BE2C (cell line): ENCODE measurements around the gene IL36B.

Experiments
- DNase-seq: peaks from one replicate; pipeline ENCODE4 v3.0.0-alpha.2; 2020
- H3K27me3 ChIP-seq: fragments of 250-450 bp; sonication (Bioruptor Pico); 2 replicates; pipeline ENCODE4 v1.5.1; 2020; ENCODE audit warnings: mild to moderate bottlenecking
- H3K36me3 ChIP-seq: fragments of 250-450 bp; sonication (Bioruptor Pico); 2 replicates; pipeline ENCODE4 v1.5.1; 2020; ENCODE audit warnings: mild to moderate bottlenecking
- H3K4me1 ChIP-seq: fragments of 250-450 bp; sonication (Bioruptor Pico); 2 replicates; pipeline ENCODE4 v1.5.1; 2020
- H3K4me3 ChIP-seq: 2 replicates; pipeline ENCODE4 v1.5.1; 2011; ENCODE audit warnings: low read depth, low read length
- H3K9me3 ChIP-seq: fragments of 250-450 bp; sonication (Bioruptor Pico); 2 replicates; pipeline ENCODE4 v1.5.1; 2020
- TF ChIP-seq, protein P1 (sequence below): IDR thresholded peaks from 2 replicates; pipeline ENCODE4 v1.5.1; 2012; ENCODE audit warnings: mild to moderate bottlenecking, low read depth, low read length

IL36B gene

GRCh38 chr2:113050921-113051895, 1.5 kb downstream of the IL36B start:
- TF ChIP-seq, protein P1, sequence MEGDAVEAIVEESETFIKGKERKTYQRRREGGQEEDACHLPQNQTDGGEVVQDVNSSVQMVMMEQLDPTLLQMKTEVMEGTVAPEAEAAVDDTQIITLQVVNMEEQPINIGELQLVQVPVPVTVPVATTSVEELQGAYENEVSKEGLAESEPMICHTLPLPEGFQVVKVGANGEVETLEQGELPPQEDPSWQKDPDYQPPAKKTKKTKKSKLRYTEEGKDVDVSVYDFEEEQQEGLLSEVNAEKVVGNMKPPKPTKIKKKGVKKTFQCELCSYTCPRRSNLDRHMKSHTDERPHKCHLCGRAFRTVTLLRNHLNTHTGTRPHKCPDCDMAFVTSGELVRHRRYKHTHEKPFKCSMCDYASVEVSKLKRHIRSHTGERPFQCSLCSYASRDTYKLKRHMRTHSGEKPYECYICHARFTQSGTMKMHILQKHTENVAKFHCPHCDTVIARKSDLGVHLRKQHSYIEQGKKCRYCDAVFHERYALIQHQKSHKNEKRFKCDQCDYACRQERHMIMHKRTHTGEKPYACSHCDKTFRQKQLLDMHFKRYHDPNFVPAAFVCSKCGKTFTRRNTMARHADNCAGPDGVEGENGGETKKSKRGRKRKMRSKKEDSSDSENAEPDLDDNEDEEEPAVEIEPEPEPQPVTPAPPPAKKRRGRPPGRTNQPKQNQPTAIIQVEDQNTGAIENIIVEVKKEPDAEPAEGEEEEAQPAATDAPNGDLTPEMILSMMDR, result no peak
- Histone ChIP-seq H3K27me3 (no peaks in the 10 kb centered on the region), H3K4me3 (no peak overlapping the region), H3K9me3 (no peaks in the 10 kb centered on the region), H3K36me3 (no peaks in the 10 kb centered on the region), H3K4me1 (no peaks in the 10 kb centered on the region)
- no peak for DNase-seq

GRCh38 chr2:113046465-113046864, 6.2 kb downstream of the IL36B start:
- DNase-seq, result no peak
- TF ChIP-seq, protein P1, result no peak
- no peaks in the 10 kb centered on the region for H3K36me3 ChIP-seq
- no peaks in the 10 kb centered on the region for H3K9me3 ChIP-seq
- no peaks in the 10 kb centered on the region for H3K4me1 ChIP-seq
- H3K27me3 ChIP-seq, result no peaks in the 10 kb centered on the region
- no peak overlapping the region for H3K4me3 ChIP-seq

GRCh38 chr2:113041871-113042270, 10.8 kb downstream of the IL36B start:
- no peak overlapping the region for H3K4me3 ChIP-seq
- H3K9me3 ChIP-seq, result no peaks in the 10 kb centered on the region
- no peaks in the 10 kb centered on the region for H3K4me1 ChIP-seq
- no peak for DNase-seq
- no peaks in the 10 kb centered on the region for H3K27me3 ChIP-seq
- H3K36me3 ChIP-seq, result no peaks in the 10 kb centered on the region
- TF ChIP-seq, protein P1, result no peak

DNA sequence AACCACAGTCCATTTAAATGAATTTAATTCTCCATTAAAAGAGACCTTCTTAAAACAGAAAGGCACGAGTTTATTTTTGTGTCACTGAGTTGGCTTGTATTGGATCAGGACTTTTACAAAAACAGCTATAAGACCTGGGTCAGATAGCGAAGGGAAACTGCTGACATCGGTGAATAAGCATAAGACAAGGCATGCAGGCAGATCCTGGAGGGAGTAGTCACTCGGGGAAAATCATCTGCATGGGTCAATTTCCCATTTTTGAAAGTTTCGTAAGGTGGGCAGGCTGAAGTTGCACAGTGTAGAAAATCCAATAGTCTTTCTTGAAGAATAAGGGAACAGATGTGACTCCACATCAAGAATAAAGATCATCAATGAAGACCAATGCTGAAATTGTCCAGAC, 12.9 kb downstream of the IL36B start:
- Histone ChIP-seq H3K27me3 (no peaks in the 10 kb centered on the region), H3K9me3 (no peaks in the 10 kb centered on the region), H3K36me3 (no peaks in the 10 kb centered on the region), H3K4me1 (no peaks in the 10 kb centered on the region), H3K4me3 (no peak overlapping the region)
- DNase-seq, result no peak
- TF ChIP-seq, protein P1, result no peak

DNA sequence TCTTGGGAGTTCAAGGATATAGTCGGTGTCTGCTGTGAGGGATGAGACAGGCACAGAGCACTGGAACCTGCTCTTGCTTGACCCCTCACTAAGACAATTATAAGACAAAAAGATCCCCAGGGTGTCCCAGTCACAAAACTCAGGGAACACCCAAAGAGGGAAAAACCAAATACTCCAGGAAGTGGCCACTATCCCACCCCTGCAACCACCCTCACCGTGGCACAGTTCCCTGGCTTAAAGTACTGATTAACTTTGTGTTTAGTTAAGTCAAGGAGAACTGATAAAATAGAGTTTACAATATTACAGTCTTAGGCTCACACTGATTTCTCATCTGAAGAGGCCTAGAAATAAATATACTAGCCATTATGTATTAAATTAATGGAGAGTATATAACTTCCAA, 13.5 kb downstream of the IL36B start:
- no peaks in the 10 kb centered on the region for H3K9me3 ChIP-seq
- no peak for DNase-seq
- H3K4me3 ChIP-seq, result no peak overlapping the region
- TF ChIP-seq, protein P1, result no peak
- no peaks in the 10 kb centered on the region for H3K36me3 ChIP-seq
- H3K4me1 ChIP-seq, result no peaks in the 10 kb centered on the region
- H3K27me3 ChIP-seq, result no peaks in the 10 kb centered on the region

DNA sequence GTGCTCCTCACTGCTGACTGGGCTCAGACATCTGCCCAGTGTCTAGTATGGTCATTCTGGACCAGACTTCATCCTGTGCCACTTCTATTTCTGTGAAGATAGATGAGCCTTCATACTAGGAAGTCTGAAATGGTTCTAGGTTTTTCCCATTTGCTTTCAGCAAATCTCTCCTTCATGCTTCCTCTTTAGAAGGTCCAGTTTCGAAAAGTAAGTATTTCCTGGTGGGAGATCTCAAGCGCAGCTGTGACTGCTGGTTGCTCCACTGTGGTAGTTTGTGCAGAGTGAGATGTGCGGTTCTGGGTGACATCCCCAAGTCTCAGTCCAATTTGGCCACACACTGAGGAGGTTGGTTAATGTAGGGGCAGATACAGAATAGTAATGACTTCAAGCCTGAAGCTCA, 14.4 kb downstream of the IL36B start:
- H3K4me3 ChIP-seq, result no peak overlapping the region
- DNase-seq, result no peak
- TF ChIP-seq, protein P1, result no peak
- H3K4me1 ChIP-seq, result no peaks in the 10 kb centered on the region
- no peaks in the 10 kb centered on the region for H3K9me3 ChIP-seq
- H3K36me3 ChIP-seq, result no peaks in the 10 kb centered on the region
- no peaks in the 10 kb centered on the region for H3K27me3 ChIP-seq
